T1000 (cell line): ENCODE results near the gene RNGTT.

ENCODE experiments used
- DNase-seq: peaks from one replicate; lab custom pipeline; 2025; ENCODE audit warnings: mixed read lengths; lab: John Stamatoyannopoulos, UW

RNGTT gene

DNA sequence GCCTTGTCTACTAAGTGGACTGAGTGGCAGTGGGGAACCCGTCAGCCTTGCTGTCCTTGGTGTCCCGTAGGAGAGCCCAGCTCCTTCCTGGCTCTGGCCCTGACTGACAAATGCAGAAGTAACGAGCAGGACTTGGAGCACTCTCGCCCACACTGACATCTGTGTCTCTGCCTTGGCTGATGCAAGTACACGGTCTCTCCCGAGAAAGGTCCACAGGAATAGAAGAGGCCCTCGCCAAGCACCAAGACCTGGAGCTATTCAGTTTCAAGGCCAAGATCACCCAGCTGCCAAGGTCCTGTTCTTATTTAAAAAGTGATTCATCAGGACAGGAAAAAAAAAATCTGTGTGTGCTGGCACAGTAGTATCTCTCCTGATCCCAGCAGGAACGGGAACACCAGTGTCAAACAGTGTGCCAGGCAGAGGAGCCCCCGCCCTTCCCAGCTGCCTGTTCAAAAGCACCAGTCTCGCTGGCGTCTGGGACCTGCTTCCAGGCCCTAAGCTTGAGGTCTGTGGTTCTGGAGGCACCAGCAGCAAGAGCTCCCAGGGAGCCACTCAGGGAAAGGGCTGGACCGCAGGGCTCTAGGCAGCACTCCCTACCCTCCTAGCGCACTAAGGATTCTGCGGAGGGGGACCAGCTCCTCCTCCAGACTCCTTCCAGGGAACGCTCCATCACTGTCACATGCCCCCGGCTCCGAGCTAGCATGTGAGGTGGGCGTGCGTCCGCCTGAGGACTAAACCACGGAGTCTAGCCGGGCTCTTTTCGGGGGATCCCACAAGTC is 376.9 kb downstream of the RNGTT start:
- DNase-seq: no peak

DNA sequence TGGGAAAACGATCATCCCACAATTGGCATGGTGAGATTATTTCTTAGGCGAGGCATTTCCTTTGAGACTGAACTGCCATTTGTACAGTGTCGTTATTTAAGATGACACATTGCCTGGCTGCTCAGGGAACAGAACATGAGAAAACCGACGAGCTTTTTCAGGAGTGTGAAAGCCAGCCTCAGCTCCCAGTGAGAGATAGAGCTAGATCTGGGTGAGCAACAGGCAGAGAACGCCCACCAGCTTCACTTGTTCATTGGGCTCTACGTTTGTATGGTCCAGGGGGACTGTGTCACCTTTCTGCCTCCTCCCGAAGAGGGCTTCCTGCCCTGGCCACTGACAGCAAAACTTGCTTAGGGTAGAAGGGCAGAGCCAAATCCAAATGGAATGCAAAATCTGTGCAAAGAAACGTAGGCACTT is 378.1 kb downstream of the RNGTT start:
- DNase-seq: no peak

- no peak for DNase-seq
These were observed 378.7 kb downstream of the RNGTT start for GRCh38 chr6:88584581-88585275.

GRCh38 chr6:88577461-88577860 is 386.0 kb downstream of the RNGTT start:
- no peak for DNase-seq

- DNase-seq: no peak
These were observed 387.9 kb downstream of the RNGTT start for GRCh38 chr6:88575536-88575935.

DNA sequence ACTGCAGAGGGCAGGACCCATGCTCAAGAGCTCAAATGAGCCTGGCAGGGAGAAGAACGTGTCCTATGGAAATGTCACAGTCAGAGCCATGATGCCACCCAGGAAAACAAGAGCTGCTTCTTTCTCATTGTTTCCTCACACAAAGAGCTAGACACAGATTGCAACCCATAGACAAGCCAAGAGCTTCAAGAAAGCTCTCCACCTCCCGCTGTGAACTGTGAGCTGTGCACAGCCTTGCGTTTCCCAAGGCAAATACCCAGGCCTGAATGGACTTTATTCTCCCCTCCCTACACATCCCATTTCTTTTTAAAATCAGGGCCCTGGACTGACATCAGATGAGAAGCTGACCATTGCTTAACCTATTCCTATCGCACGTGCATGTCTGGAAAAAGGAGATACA is 388.8 kb downstream of the RNGTT start:
- DNase-seq: no peak

- DNase-seq: no peak
These were observed 389.4 kb downstream of the RNGTT start for GRCh38 chr6:88574031-88574430.

- DNase-seq: no peak
These were observed 389.9 kb downstream of the RNGTT start for GRCh38 chr6:88573561-88573960.

GRCh38 chr6:88572449-88573139 is 390.8 kb downstream of the RNGTT start:
- DNase-seq: no peak

- DNase-seq: no peak
These were observed 393.5 kb downstream of the RNGTT start for GRCh38 chr6:88569959-88570358.

DNA sequence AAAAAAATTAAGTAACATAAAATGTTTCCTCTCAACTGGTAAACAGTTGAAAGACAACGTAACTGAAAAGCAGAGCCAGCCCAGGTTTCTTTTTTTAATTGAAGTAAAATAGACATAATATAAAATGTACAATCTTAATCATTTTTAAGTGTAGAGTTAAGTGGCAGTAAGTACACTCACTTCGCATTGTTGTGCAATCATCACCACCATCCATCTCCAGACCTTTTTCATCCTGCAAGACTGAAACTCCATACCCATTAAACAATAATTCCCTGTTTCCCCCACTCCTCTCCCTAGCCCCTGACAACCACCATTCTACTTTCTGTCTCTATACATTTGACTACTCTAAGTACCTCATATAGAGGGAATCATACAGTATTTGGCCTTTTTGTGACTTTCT is 395.7 kb downstream of the RNGTT start:
- no peak for DNase-seq

DNA sequence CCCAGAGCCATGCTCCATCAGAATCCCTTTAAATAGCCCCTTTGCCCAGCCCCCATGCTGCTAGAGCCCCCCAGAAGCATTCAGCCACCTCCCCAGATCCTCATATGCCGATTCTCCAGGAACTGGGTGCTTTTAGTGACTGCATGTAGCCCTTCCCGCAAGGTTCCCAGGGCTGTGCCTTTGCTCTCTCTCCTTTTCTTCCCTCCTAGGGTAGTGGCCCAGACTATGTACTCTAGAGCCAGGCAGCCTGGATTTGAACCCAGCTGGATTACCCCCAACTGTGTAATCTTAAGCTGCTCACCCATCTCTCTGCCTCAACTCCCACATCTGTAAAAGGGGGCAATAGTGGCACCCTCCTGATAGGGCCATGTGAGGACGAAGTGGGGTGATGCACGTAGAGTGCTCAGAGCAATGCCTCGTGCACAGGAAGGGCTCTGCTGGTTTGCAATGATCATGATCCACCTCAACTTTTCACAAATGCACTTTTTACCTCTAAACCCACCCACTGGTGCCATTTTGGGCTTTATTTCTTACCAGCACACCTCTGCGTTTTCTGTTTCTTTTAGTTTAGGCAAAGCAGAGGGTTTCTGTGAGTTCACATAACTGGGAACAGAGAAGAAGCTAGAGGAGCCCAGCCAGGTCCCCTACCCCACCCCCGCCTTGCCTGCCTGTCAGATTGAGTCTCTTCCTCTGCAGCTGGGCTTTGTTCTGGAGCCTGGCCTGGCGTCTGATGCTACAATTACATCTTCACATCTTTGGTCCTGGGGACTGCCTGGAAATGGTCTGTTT is 396.5 kb downstream of the RNGTT start:
- no peak for DNase-seq

DNA sequence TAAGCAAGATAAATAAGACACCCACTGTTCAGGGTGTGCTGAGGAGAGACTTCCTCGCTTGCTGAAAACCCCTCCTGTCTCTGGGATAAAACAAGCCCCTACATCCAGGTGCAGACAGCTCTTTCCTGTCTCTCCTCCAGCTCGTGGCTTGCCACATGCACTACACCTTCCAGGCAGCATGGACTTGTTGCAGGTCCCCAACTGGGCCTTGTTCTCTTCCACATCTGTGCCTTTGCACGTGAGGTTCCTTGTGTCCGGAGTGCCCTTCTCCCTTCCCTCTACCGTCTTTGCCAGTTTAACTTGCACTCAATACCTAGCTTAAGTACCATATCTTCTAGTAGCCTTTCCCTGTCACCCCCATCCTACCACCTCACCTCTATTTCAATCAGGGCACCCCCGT is 397.6 kb downstream of the RNGTT start:
- DNase-seq: no peak

DNA sequence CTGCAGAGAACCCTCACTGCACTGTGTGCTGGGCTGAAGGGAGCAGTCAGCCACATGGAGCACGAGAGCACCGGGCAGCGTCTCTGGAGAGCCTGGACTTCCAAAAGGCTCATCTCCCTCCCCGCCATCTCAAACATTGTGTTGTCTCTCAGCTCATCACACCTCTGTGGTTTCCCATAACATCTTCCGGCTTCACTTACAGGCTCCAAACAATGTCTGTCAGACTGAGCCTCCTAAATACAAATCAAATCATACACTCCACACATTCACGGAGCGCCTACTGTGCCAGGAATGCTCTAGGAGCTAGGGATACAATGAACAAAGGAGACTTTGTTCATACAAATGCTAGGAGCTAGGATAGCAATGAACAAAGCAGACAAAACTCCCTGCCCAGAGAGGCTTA is 398.0 kb downstream of the RNGTT start:
- no peak for DNase-seq

- no peak for DNase-seq
These were observed 400.2 kb downstream of the RNGTT start for GRCh38 chr6:88563277-88563625.

DNA sequence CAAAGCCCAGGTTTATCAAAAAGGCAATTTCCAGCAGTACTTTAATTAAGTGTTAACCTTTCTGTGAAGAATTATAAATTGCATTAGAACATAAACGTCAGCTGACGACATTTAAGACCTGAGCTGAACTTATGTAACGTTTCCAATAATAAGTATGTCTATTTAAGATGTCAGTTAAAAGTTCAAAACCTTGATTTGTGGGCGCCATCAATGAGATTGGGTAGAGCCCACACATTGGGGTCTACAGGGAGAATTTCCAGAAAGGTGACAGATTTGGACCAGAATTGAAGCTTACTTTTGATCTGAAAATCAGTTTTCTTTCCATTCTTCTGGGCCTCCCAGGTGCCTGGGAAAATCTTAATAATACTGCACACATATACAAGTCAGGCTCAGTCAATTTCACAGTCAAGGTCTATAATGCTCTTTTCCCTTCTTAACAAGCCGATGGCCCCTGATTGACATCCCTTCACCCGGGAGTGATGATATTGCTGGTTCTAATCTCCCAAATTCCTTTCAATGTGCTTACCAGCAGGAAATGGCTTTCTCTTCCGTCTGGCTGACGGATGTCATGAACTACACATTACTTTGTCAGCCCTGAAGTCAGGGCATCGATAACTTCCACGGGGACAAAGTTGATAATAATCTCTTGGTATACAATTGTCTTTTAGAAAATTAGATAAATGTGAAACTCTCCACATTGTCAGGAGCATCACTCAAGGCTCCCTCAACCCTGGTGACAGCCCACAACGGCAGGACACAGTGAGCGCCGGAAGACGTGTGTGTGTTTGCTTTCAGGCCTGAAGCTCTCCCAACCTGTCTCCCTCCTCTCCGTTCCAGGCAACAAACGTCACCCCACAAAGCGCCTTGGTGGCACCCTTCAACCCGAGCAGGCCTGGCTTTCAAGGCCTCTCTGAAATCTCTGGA is 400.8 kb downstream of the RNGTT start:
- DNase-seq: no peak

- no peak for DNase-seq
These were observed 401.5 kb downstream of the RNGTT start for GRCh38 chr6:88561954-88562315.

GRCh38 chr6:88561034-88561953 is 402.1 kb downstream of the RNGTT start:
- no peak for DNase-seq
